ENCODE results near the gene YDJC. TPM values are rescaled to one million over a fixed set of nuclear protein-coding genes. Genes with fewer than 3 reads are reported as not detected.

The YDJC gene
- total and polyA plus RNA-seq, 2 of the 13 experiments (the other 11 are each of a cell fraction or from before 2014, with no cell fraction given): 15.3 to 32.0 TPM

DNA sequence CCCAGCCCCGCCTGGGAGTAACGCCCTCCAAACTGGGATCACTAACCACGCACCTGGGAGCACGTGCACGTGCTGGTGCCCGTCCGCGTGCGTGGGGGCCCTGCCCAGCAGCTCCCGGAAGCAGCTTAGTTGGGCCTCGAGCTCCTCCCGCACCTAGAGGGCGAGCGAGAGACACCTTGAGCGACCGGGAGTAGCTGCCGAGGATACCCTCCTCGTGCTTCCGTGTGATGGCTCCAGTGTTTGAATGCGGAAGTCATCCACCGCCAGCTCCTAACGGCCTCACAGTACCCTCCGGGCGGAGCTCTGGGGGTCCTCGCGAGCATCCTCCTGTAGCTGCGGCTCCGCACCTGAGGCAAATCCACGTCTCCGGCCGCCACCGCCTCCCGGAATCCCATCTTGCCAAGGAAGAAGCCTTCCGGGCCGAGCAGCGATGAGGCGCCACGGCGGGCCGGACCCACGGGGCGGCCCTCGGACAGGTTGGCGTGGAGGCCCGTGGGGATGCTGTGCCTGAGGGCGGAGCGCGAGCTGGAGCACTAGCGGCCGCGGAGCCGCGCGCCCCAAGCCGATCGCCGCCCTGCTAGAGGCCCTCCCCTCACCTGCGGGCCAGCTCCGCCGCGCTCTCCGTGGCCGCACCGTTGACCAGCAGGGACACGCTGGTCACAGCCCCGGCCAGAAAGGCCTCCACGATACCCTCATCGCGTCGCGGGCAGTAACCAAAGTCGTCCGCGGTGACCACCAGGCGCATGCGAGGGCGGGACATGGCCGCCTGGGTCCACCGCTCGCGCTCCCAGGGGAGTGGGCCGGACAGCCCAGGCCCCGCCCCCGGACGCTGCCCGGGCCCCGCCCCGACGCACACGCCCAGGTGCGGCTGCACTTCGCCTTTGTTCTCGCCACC is at the start of gene YDJC (continued):
- TF ChIP-seq KLF15 (CRISPR knock-in tag; IDR thresholded peaks at IDR 0.05; ENCODE audit: borderline replicate concordance) (peak; percentile 83; the same call in 1 of the 2 replicates), FOSL2 (CRISPR knock-in tag; IDR thresholded peaks at IDR 0.05) (peak; percentile 57), GATAD2A (CRISPR knock-in tag; IDR thresholded peaks at IDR 0.05) (peak; percentile 89), RBM22 (optimal IDR thresholded peaks at IDR 0.05; ENCODE audit: low read length) (peak; percentile 70), E2F1 (CRISPR knock-in tag; IDR thresholded peaks at IDR 0.05) (no peak), NCOA1 (CRISPR knock-in tag; IDR thresholded peaks at IDR 0.05) (peak; percentile 39; the same call in 1 of the 2 replicates), SP2 (CRISPR knock-in tag; IDR thresholded peaks at IDR 0.05) (peak; percentile 50; the same call in 1 of the 2 replicates), HCFC1 (IDR thresholded peaks at IDR 0.05; ENCODE audit: low read depth, low read length) (no peak; the same call in 1 of the 2 replicates), FOXA1 (IDR thresholded peaks at IDR 0.05) (no peak), FOXA1 (CRISPR knock-in tag; IDR thresholded peaks at IDR 0.05) (no peak), ZNF160 (CRISPR knock-in tag; IDR thresholded peaks at IDR 0.05) (peak; percentile 76), HMG20A (CRISPR knock-in tag; IDR thresholded peaks at IDR 0.05; ENCODE audit: borderline replicate concordance) (no peak; the same call in 1 of the 2 replicates), PRPF4 (IDR thresholded peaks at IDR 0.05; ENCODE audit: low read depth, low read length, poor library complexity, severe bottlenecking) (no peak), NCOA5 (CRISPR knock-in tag; IDR thresholded peaks at IDR 0.05) (no peak), ZNF296 (CRISPR knock-in tag; conservative IDR thresholded peaks at IDR 0.05) (no peak), TEF (CRISPR knock-in tag; IDR thresholded peaks at IDR 0.05) (peak; percentile 85), AGO2 (optimal IDR thresholded peaks at IDR 0.05; ENCODE audit: low read depth, low read length) (peak; percentile 92), SMARCC2 (IDR thresholded peaks at IDR 0.05) (no peak)
- TF ChIP-seq, protein P1, sequence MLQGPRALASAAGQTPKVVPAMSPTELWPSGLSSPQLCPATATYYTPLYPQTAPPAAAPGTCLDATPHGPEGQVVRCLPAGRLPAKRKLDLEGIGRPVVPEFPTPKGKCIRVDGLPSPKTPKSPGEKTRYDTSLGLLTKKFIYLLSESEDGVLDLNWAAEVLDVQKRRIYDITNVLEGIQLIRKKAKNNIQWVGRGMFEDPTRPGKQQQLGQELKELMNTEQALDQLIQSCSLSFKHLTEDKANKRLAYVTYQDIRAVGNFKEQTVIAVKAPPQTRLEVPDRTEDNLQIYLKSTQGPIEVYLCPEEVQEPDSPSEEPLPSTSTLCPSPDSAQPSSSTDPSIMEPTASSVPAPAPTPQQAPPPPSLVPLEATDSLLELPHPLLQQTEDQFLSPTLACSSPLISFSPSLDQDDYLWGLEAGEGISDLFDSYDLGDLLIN (CRISPR knock-in tag; IDR thresholded peaks at IDR 0.05; ENCODE audit: borderline replicate concordance): peak; percentile 73; the same call in 1 of the 2 replicates
- TF ChIP-seq, protein P2, sequence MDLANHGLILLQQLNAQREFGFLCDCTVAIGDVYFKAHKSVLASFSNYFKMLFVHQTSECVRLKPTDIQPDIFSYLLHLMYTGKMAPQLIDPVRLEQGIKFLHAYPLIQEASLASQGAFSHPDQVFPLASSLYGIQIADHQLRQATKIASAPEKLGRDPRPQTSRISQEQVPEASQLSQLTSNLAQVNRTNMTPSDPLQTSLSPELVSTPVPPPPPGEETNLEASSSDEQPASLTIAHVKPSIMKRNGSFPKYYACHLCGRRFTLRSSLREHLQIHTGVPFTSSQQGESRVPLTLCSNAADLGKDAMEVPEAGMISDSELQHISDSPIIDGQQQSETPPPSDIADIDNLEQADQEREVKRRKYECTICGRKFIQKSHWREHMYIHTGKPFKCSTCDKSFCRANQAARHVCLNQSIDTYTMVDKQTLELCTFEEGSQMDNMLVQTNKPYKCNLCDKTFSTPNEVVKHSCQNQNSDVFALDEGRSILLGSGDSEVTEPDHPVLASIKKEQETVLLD (CRISPR knock-in tag; IDR thresholded peaks at IDR 0.05; ENCODE audit: low read depth): peak; percentile 49; the same call in 1 of the 2 replicates
- TF ChIP-seq, protein P3, sequence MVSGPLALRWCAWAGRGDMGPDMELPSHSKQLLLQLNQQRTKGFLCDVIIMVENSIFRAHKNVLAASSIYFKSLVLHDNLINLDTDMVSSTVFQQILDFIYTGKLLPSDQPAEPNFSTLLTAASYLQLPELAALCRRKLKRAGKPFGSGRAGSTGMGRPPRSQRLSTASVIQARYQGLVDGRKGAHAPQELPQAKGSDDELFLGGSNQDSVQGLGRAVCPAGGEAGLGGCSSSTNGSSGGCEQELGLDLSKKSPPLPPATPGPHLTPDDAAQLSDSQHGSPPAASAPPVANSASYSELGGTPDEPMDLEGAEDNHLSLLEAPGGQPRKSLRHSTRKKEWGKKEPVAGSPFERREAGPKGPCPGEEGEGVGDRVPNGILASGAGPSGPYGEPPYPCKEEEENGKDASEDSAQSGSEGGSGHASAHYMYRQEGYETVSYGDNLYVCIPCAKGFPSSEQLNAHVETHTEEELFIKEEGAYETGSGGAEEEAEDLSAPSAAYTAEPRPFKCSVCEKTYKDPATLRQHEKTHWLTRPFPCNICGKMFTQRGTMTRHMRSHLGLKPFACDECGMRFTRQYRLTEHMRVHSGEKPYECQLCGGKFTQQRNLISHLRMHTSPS (CRISPR knock-in tag; IDR thresholded peaks at IDR 0.05; ENCODE audit: low read depth): peak; percentile 82
- TF ChIP-seq, protein P4, sequence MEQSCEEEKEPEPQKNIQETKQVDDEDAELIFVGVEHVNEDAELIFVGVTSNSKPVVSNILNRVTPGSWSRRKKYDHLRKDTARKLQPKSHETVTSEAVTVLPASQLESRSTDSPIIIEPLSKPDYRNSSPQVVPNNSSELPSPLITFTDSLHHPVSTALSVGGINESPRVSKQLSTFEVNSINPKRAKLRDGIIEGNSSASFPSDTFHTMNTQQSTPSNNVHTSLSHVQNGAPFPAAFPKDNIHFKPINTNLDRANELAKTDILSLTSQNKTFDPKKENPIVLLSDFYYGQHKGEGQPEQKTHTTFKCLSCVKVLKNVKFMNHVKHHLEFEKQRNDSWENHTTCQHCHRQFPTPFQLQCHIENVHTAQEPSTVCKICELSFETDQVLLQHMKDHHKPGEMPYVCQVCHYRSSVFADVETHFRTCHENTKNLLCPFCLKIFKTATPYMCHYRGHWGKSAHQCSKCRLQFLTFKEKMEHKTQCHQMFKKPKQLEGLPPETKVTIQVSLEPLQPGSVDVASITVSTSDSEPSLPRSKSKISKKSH (CRISPR knock-in tag; IDR thresholded peaks at IDR 0.05; ENCODE audit: borderline replicate concordance): peak; percentile 99
